Omental fat pad (tissue), 4 donors: Measurements from ENCODE around the gene STX16. TPM values are rescaled to one million over a fixed set of nuclear protein-coding genes. Genes with fewer than 3 reads are reported as not detected.
A peak's percentile ranks its signal among the peaks of the same experiment; 100 is the strongest.

Experiments used
- ATAC-seq: fragments of 150-250 bp; one replicate; pipeline ENCODE4 v1.9.1; 2016; ENCODE audit warnings: mild to moderate bottlenecking, moderate library complexity; ENCODE audit not compliant: low FRiP score
- DNase-seq: peaks from one replicate; pipeline ENCODE4 v3.0.0-alpha.2; 2019; ENCODE audit warnings: low spot score
- total RNA-seq, 4 donors: library from RNA; depleted of rRNA; stranded (reverse); fragments of >200 nt; gene quantifications; one replicate each; pipeline ENCODE4 v1.1.0, GENCODE V29; 2016
- TF ChIP-seq, protein P1 (sequence below), 3 donors: fragments of 450-650 bp; IDR thresholded peaks; one replicate each; pipeline ENCODE4 v1.5.1; 2016 to 2017; ENCODE audit warnings: antibody characterized with exemption in 3 of 3, mild to moderate bottlenecking in 3 of 3, moderate library complexity in 2 of 3

The STX16 gene
- total RNA-seq, 4 donors from 2014 or later: 38.5 to 87.2 (median 49.1) TPM

DNA sequence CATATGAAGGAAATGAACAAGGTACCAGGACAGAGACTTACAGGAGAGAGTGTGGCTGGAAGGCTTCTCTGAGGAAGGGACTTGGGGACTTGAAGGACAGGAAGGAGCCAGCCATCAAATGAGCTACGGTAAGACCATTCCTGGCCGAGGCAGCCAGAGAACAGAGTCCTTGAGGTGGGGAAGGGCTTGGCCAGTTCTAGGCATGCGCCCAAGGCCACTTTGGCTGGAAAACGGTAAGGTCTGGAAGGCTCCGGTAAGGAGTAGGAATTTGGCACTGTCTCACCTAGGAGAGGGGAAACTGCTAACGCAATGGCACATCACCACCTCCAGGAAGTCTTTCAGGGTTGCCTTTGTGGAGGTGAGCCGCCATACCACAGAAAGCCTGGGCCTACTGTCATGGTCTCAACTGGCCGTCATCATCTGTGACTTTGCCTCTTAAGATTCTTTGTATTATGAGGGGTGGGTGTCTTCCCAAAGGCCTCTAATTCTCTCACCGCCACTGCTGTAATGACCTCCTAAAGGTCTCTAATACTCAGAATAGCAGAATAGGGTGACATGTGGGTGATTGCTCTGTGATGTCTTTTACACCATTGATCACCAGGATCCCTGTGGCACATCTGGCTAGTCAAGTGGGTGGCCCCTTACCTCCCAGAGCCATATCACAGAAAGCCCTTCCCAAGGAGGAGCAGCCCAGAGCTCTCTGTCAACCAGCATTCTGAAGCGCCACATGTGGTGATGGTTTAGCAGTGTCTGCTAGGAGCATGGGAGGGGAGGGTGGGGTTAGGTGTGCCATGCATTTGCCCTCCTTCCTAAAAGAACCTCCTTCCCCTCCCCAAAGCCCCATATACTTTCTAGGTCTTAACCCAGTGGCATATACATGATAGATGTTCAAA lies 17.7 kb upstream of the STX16 start:
- TF ChIP-seq, protein P1, sequence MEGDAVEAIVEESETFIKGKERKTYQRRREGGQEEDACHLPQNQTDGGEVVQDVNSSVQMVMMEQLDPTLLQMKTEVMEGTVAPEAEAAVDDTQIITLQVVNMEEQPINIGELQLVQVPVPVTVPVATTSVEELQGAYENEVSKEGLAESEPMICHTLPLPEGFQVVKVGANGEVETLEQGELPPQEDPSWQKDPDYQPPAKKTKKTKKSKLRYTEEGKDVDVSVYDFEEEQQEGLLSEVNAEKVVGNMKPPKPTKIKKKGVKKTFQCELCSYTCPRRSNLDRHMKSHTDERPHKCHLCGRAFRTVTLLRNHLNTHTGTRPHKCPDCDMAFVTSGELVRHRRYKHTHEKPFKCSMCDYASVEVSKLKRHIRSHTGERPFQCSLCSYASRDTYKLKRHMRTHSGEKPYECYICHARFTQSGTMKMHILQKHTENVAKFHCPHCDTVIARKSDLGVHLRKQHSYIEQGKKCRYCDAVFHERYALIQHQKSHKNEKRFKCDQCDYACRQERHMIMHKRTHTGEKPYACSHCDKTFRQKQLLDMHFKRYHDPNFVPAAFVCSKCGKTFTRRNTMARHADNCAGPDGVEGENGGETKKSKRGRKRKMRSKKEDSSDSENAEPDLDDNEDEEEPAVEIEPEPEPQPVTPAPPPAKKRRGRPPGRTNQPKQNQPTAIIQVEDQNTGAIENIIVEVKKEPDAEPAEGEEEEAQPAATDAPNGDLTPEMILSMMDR (IDR thresholded peaks at IDR 0.05): no peak
- ATAC-seq (no peak), DNase-seq (no peak)

DNA sequence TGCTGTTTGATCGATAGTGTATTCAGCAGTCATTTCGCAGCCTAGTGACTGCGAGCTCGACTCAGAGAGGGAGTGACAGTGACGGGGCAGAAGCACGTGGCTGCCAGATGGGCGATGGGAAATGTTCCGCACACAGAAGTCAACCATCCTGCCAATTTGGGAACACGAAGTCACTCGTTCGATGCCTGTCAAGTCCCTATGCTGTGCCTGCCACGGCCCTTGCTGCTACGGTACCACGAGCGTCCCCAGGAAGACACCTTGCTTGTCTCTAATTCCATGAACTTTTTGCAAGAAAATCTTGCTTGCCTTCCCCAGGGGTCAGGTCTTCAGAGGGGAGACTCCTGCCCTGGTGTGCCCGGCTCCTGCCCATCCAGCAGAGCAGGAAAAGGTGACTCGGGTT lies 17.0 kb upstream of the STX16 start:
- TF ChIP-seq, protein P1 (IDR thresholded peaks at IDR 0.05): no peak
- ATAC-seq (no peak), DNase-seq (no peak)

DNA sequence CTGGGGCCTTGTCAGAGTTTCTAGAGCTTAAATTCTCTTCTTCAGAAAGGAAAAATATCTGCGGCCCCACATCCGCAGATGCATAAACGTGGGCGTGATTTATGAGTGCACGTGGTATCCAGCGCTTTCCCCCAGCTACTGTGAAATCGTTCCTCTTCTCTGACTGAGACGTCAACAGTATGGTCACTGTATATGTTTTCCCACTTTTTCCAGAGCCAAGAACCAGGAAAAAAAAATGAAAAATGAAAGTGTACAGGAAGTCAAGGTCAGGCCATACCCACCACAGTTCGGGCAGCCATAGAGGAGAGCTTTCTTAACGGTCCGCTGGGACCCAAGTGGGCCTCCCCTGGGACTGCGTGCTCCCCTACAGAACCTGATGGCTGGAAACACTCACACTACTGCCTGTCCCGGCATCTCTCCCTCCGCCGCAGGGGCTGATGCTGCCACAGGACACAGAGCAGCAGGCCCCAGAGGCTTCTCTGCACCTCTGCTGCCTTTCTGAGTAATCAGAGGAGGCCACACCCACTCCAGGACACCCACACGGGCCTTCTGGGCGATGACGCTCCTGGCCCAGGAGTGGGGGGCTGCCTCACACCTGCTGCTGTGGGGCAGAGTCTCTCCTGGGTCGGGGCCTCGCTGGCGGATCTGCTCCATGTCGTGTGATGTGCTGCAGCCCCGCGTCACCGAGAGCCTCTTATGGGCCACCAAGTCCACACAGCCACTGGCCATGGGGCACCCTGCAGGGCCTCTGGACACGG lies 16.4 kb upstream of the STX16 start:
- TF ChIP-seq, protein P1 (IDR thresholded peaks at IDR 0.05): no peak
- ATAC-seq: peak; percentile 26
- no peak for DNase-seq

DNA sequence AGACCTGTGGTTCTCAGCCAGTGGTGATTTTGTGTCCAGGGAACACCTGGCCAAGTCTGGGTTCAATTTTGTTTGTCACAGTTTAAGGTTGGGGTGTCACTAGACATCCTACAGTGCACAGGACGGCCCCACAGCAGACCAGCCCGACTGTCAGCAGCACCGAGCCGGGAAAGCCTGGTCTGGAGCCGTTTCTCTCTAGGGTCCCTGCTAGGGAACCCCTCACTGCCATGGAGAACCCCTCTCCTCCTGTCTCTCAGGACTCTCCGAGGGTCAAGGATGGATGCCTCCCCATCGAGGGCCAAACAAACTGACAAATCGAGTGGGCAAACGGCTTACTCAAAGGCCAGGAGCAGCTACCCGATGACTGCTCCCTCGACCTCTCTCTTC lies 15.8 kb upstream of the STX16 start:
- DNase-seq: no peak
- no peak for ATAC-seq
- TF ChIP-seq, protein P1 (IDR thresholded peaks at IDR 0.05): no peak

DNA sequence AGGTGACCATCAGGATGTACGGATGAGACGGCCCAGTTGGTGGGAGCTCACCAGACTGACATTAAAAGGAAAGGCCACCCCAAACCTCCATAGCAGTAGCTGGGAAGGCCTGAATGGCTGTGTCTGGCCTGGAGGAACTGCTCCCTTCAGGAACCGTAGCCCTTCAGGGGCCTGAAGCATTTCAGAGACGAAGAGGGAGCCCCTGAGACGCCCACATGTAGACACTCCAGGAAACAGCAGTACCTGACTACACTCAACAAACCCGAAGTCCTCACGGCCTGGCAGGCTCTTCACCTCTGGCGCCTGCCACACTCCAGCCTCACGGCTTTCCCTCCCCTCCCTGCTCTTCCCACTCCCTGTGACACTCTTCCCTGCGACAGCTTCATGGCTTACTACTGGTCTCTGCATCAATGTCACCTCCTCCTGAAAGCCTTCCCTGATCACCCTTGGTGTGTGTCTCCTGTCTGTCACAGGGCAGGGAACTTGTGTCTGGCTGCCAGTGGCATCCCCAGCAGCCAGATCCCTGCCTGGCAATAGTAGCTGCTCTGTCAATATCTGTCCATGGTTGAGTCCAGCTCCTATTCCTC lies 14.6 kb upstream of the STX16 start:
- ATAC-seq (no peak), DNase-seq (no peak)
- TF ChIP-seq, protein P1 (IDR thresholded peaks at IDR 0.05): no peak

DNA sequence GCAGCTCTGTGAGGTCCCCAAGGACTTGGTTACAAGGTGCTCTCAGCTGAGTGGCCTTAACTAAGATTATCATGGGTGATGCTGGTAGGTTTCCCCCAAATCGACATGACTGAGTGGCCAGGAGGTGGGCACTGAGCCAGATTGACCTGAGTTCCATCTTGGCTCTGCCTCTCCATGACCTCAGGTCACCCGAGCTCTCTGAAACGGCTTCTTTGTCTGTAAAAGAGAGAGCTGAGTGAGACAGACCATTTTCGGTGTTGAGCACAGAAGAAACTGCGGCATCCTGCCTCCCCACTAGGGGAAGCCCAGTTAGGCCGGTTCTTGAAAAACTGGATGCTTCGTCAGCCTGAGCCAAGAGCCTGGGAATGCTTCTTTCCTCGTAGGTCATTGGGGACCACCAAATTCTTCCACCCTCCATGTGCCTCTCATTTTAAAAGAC lies 14.1 kb upstream of the STX16 start:
- ATAC-seq: no peak
- TF ChIP-seq, protein P1 (IDR thresholded peaks at IDR 0.05): no peak

More for the DNA sequence above, 14.1 kb upstream of the STX16 start:
- DNase-seq: no peak
